ENCODE data around the gene ST3GAL4. TPM values are rescaled to one million over a fixed set of nuclear protein-coding genes. Genes with fewer than 3 reads are reported as not detected.
A peak's percentile ranks its signal among the peaks of the same experiment; 100 is the strongest.
"Not testable (repeated sequence)": the region's sequence is repeated elsewhere in the genome, so short reads cannot be mapped to it uniquely, and the experiment has no call there.

Gene ST3GAL4
- total RNA-seq, 1 experiment from 2014 or later = 50.6 TPM

- DNase-seq (ENCODE audit: low read depth) = no peak
These were observed 29.1 kb downstream of the ST3GAL4 start for GRCh38 chr11:126384449-126385070.

- DNase-seq (ENCODE audit: low read depth) = no peak
These were observed 30.7 kb downstream of the ST3GAL4 start for GRCh38 chr11:126385991-126386728.

GRCh38 chr11:126386729-126387071 lies 31.2 kb downstream of the ST3GAL4 start:
- DNase-seq (ENCODE audit: low read depth) = not testable (repeated sequence)

- DNase-seq (ENCODE audit: low read depth) = no peak
These were observed 32.4 kb downstream of the ST3GAL4 start for GRCh38 chr11:126387857-126388256.

GRCh38 chr11:126390272-126390867 lies 34.9 kb downstream of the ST3GAL4 start:
- no peak for DNase-seq (ENCODE audit: low read depth)

GRCh38 chr11:126391286-126391954 lies 35.9 kb downstream of the ST3GAL4 start:
- DNase-seq (ENCODE audit: low read depth) = no peak

GRCh38 chr11:126391970-126392632 lies 36.6 kb downstream of the ST3GAL4 start:
- no peak for DNase-seq (ENCODE audit: low read depth)

- DNase-seq (ENCODE audit: low read depth) = no peak
These were observed 37.1 kb downstream of the ST3GAL4 start for GRCh38 chr11:126392633-126393013.

- no peak for DNase-seq (ENCODE audit: low read depth)
These were observed 37.7 kb downstream of the ST3GAL4 start for GRCh38 chr11:126393143-126393542.

- DNase-seq (ENCODE audit: low read depth) = no peak
These were observed 38.5 kb downstream of the ST3GAL4 start for GRCh38 chr11:126394036-126394435.

GRCh38 chr11:126394634-126395072 lies 39.2 kb downstream of the ST3GAL4 start:
- DNase-seq (ENCODE audit: low read depth) = peak; percentile 87

- not testable (repeated sequence) for DNase-seq (ENCODE audit: low read depth)
These were observed 40.3 kb downstream of the ST3GAL4 start for GRCh38 chr11:126395784-126396183.

- not testable (repeated sequence) for DNase-seq (ENCODE audit: low read depth)
These were observed 40.8 kb downstream of the ST3GAL4 start for GRCh38 chr11:126396266-126396665.

- no peak for DNase-seq (ENCODE audit: low read depth)
These were observed 41.5 kb downstream of the ST3GAL4 start for GRCh38 chr11:126396965-126397364.

GRCh38 chr11:126398296-126398695 lies 42.8 kb downstream of the ST3GAL4 start:
- DNase-seq (ENCODE audit: low read depth) = no peak

- DNase-seq (ENCODE audit: low read depth) = no peak
These were observed 43.2 kb downstream of the ST3GAL4 start for GRCh38 chr11:126398721-126399120.

- DNase-seq (ENCODE audit: low read depth) = no peak
These were observed 44.5 kb downstream of the ST3GAL4 start for GRCh38 chr11:126400019-126400418.

- DNase-seq (ENCODE audit: low read depth) = no peak
These were observed 45.0 kb downstream of the ST3GAL4 start for GRCh38 chr11:126400479-126400878.

GRCh38 chr11:126403022-126403581 lies 47.6 kb downstream of the ST3GAL4 start:
- DNase-seq (ENCODE audit: low read depth) = peak; percentile 74

- peak; percentile 57 for DNase-seq (ENCODE audit: low read depth)
These were observed 48.2 kb downstream of the ST3GAL4 start for GRCh38 chr11:126403658-126404057.

GRCh38 chr11:126404367-126404766 lies 48.9 kb downstream of the ST3GAL4 start:
- DNase-seq (ENCODE audit: low read depth) = no peak

- no peak for DNase-seq (ENCODE audit: low read depth)
These were observed 49.9 kb downstream of the ST3GAL4 start for GRCh38 chr11:126405374-126405773.
